Keratinocyte (primary cell): Measurements from ENCODE around the gene RPTN. TPM values are rescaled to one million over a fixed set of nuclear protein-coding genes. Genes with fewer than 3 reads are reported as not detected.
A peak's percentile ranks its signal among the peaks of the same experiment; 100 is the strongest.

Source experiments
- DNase-seq: peaks from one replicate; pipeline ENCODE4 v3.0.0-alpha.2; 2011; ENCODE audit warnings: low read depth, missing footprints, low spot score
- FAIRE-seq: peaks from 2 replicates; lab custom pipeline; 2011; peaks lifted over from hg19 to GRCh38; lab: Jason Lieb, UNC
- H2AFZ ChIP-seq: 2 replicates; pipeline ENCODE4 v1.6.0; 2012; ENCODE audit warnings: low read length, control low read depth, inconsistent platforms; ENCODE audit not compliant: control insufficient read depth
- H3K27ac ChIP-seq: 2 replicates; pipeline ENCODE4 v1.5.1; 2011; ENCODE audit warnings: low read length; ENCODE audit not compliant: control insufficient read depth, insufficient read depth
- H3K27me3 ChIP-seq: 3 replicates; pipeline ENCODE4 v1.6.0; 2011; ENCODE audit warnings: low read length; ENCODE audit not compliant: control insufficient read depth, insufficient read depth; ENCODE audit errors: extremely low read depth
- H3K36me3 ChIP-seq, 2 experiments: 2 replicates in 1 of 2; 3 replicates in 1 of 2; pipeline ENCODE4 v1.5.1; 2011; ENCODE audit warnings: low read length in 2 of 2, mild to moderate bottlenecking in 1 of 2; ENCODE audit not compliant: control insufficient read depth in 2 of 2, insufficient read depth in 2 of 2; ENCODE audit errors: extremely low read depth in 1 of 2
- H3K4me1 ChIP-seq: 3 replicates; pipeline ENCODE4 v1.5.1; 2011; ENCODE audit warnings: low read length; ENCODE audit not compliant: control insufficient read depth, insufficient read depth; ENCODE audit errors: extremely low read depth
- H3K4me2 ChIP-seq: 3 replicates; pipeline ENCODE4 v1.6.0; 2011; ENCODE audit warnings: low read depth, low read length; ENCODE audit not compliant: control insufficient read depth, insufficient read depth; ENCODE audit errors: extremely low read depth
- H3K4me3 ChIP-seq, 3 experiments: fragments of 200-600 bp in 1 of 3; sonication (generic) in 1 of 3; 2 replicates in 2 of 3; 3 replicates in 1 of 3; pipeline ENCODE4 v1.5.1; 2011 to 2016; ENCODE audit warnings: low read length in 3 of 3, mild to moderate bottlenecking in 3 of 3, control low read depth in 2 of 3, inconsistent platforms in 1 of 3, low read depth in 1 of 3, mixed read lengths in 1 of 3, mixed run types in 1 of 3, moderate library complexity in 1 of 3; ENCODE audit not compliant: control insufficient read depth in 2 of 3, insufficient read depth in 2 of 3; ENCODE audit errors: extremely low read depth in 1 of 3
- H3K79me2 ChIP-seq: 2 replicates; pipeline ENCODE4 v1.6.0; 2012; ENCODE audit warnings: low read length; ENCODE audit not compliant: control insufficient read depth, insufficient read depth
- H3K9ac ChIP-seq: 3 replicates; pipeline ENCODE4 v1.6.0; 2011; ENCODE audit warnings: low read length; ENCODE audit not compliant: control insufficient read depth, insufficient read depth; ENCODE audit errors: extremely low read depth
- H3K9me1 ChIP-seq: 3 replicates; pipeline ENCODE4 v1.6.0; 2011; ENCODE audit warnings: low read length; ENCODE audit not compliant: control insufficient read depth, insufficient read depth; ENCODE audit errors: extremely low read depth
- H3K9me3 ChIP-seq: 2 replicates; pipeline ENCODE4 v1.5.1; 2012; ENCODE audit warnings: low read depth, low read length; ENCODE audit not compliant: control insufficient read depth
- H4K20me1 ChIP-seq: 3 replicates; pipeline ENCODE4 v1.6.0; 2011; ENCODE audit warnings: low read length; ENCODE audit not compliant: control insufficient read depth, insufficient read depth; ENCODE audit errors: extremely low read depth
- CTCF ChIP-seq, 3 experiments: IDR thresholded peaks in 1 of 3; conservative IDR thresholded peaks in 1 of 3; optimal IDR thresholded peaks in 1 of 3; 2 replicates in 2 of 3; 3 replicates in 1 of 3; pipeline versions ENCODE3 to v1.5.1; 2011; ENCODE audit warnings: low read length in 3 of 3, mild to moderate bottlenecking in 3 of 3, moderate library complexity in 2 of 3, control low read depth in 1 of 3, inconsistent platforms in 1 of 3; ENCODE audit not compliant: insufficient read depth in 2 of 3; ENCODE audit errors: extremely low read depth in 1 of 3
- EZH2 ChIP-seq: IDR thresholded peaks from one replicate; pipeline ENCODE4 v1.6.1; 2012; ENCODE audit warnings: inconsistent platforms, mild to moderate bottlenecking, low read length, moderate library complexity
- dilution Hi-C: fragments of 300-500 bp; cut with MboI; formaldehyde crosslinking; loops from one replicate; pipeline ENCODE4 v1.7.0; 2020; ENCODE audit warnings: low sequenced_read_pairs; ENCODE audit not compliant: extremely low pct_ligation_motif_present
- polyA plus RNA-seq, 5 experiments: library from polyadenylated mRNA; depleted of rRNA in 3 of 5; stranded (reverse) in 3 of 5; stranded (forward) in 1 of 5; unstranded in 1 of 5; fragments of >200 nt; gene quantifications; 1 replicate in 1 of 5; 2 replicates in 3 of 5; 3 replicates in 1 of 5; pipeline versions ENCODE4 v1.2.1 to v1.2.3, GENCODE V29; 2011 to 2012; ENCODE audit warnings: missing spikeins in 2 of 5, low read depth in 1 of 5, low replicate concordance in 1 of 5

RPTN gene
- polyA plus RNA-seq, 1 donor (not counting 4 experiments of a cell fraction or from before 2014, with no cell fraction given): 0.64 TPM

- TF ChIP-seq EZH2 (no peak), CTCF (optimal IDR thresholded peaks at IDR 0.05 in 1 of 3, IDR thresholded peaks at IDR 0.05 in 1 of 3, conservative IDR thresholded peaks at IDR 0.05 in 1 of 3; ENCODE audit: extremely low read depth in 1 of 3, insufficient read depth in 2 of 3, low read length in 3 of 3) (no peak)
- dilution Hi-C loops: no loop called here
- H3K9ac ChIP-seq: no peak overlapping the region
- peak overlapping the region; percentile 11 for H3K27ac ChIP-seq
- peak overlapping the region; percentile 44 for H2AFZ ChIP-seq
- H3K9me3 ChIP-seq: no peaks in the 10 kb centered on the region
- no peaks in the 10 kb centered on the region for H3K36me3 ChIP-seq
- DNase-seq (no peak), FAIRE-seq (peak; percentile 94)
- no peaks in the 10 kb centered on the region for H4K20me1 ChIP-seq
- H3K4me1 ChIP-seq: peaks cover 74% of the 10 kb centered on the region
- H3K4me3 ChIP-seq: no peak overlapping the region
- no peaks in the 10 kb centered on the region for H3K9me1 ChIP-seq
- no peaks in the 10 kb centered on the region for H3K79me2 ChIP-seq
- no peaks in the 10 kb centered on the region for H3K27me3 ChIP-seq
- peak overlapping the region; percentile 30 for H3K4me2 ChIP-seq
These were observed 27.7 kb upstream of the RPTN start for GRCh38 chr1:152186556-152187285.

- H4K20me1 ChIP-seq: no peaks in the 10 kb centered on the region
- H3K4me2 ChIP-seq: peak overlapping the region; percentile 30
- no peak overlapping the region for H2AFZ ChIP-seq
- H3K4me3 ChIP-seq: no peak overlapping the region
- DNase-seq (no peak), FAIRE-seq (peak; percentile 87)
- H3K36me3 ChIP-seq: no peaks in the 10 kb centered on the region
- peak overlapping the region; percentile 11 for H3K27ac ChIP-seq
- no peak overlapping the region for H3K9ac ChIP-seq
- H3K9me1 ChIP-seq: no peaks in the 10 kb centered on the region
- H3K27me3 ChIP-seq: no peaks in the 10 kb centered on the region
- H3K79me2 ChIP-seq: no peaks in the 10 kb centered on the region
- no peaks in the 10 kb centered on the region for H3K9me3 ChIP-seq
- TF ChIP-seq EZH2 (no peak), CTCF (optimal IDR thresholded peaks at IDR 0.05 in 1 of 3, IDR thresholded peaks at IDR 0.05 in 1 of 3, conservative IDR thresholded peaks at IDR 0.05 in 1 of 3; ENCODE audit: extremely low read depth in 1 of 3, insufficient read depth in 2 of 3, low read length in 3 of 3) (peak; percentile 72 to 95 (median 92))
- H3K4me1 ChIP-seq: peaks cover 67% of the 10 kb centered on the region
- dilution Hi-C loops: no loop called here
These were observed 26.7 kb upstream of the RPTN start for GRCh38 chr1:152185544-152186391.
